ENCODE results near the gene RALGDS.

The RALGDS gene

GRCh38 chr9:133120501-133121197 lies 391 bp downstream of the RALGDS start (continued):
- TF ChIP-seq ZNF416 (tag by site-specific recombination; IDR thresholded peaks at IDR 0.05) (no peak), ZNF624 (tag by site-specific recombination; IDR thresholded peaks at IDR 0.05) (no peak), ZBTB21 (tag by site-specific recombination; IDR thresholded peaks at IDR 0.05) (no peak), PBX3 (CRISPR knock-in tag; IDR thresholded peaks at IDR 0.05) (no peak; the same call in 1 of the 2 replicates), PATZ1 (tag by site-specific recombination; IDR thresholded peaks at IDR 0.05) (peak; percentile 25), ATF2 (tag by site-specific recombination; IDR thresholded peaks at IDR 0.05; ENCODE audit: low read depth) (no peak), SETDB1 (IDR thresholded peaks at IDR 0.05; ENCODE audit: insufficient read length, low read length) (no peak), ZNF548 (tag by site-specific recombination; IDR thresholded peaks at IDR 0.05) (no peak), ZNF549 (tag by site-specific recombination; IDR thresholded peaks at IDR 0.05) (no peak), SALL2 (tag by site-specific recombination; IDR thresholded peaks at IDR 0.05; ENCODE audit: borderline replicate concordance) (no peak), ZNF704 (tag by site-specific recombination; IDR thresholded peaks at IDR 0.05) (no peak), ZNF266 (tag by site-specific recombination; IDR thresholded peaks at IDR 0.05; ENCODE audit: low read depth) (no peak), ZNF140 (tag by site-specific recombination; IDR thresholded peaks at IDR 0.05) (no peak)

- H3K27ac ChIP-seq (ENCODE audit: extremely low read depth, low read depth, low read length) = no peak overlapping the region; the same call in 1 of the 2 replicates
Observed at GRCh38 chr9:133119846-133120500, 1.1 kb downstream of the RALGDS start.

More at GRCh38 chr9:133119846-133120500, 1.1 kb downstream of the RALGDS start:
- POLR2A ChIA-PET = interaction anchor here (0.9 to 4.0 kb wide), 5 partner anchors 11 to 89 kb away, joined by 3 to 24 read pairs (median 7); partner anchors contain the start of gene GTF3C5
- TF ChIP-seq KLF1 (tag by site-specific recombination; IDR thresholded peaks at IDR 0.05) (peak; percentile 87), HIC1 (tag by site-specific recombination; IDR thresholded peaks at IDR 0.05) (peak; percentile 41; the same call in 1 of the 2 replicates), ZNF791 (tag by site-specific recombination; IDR thresholded peaks at IDR 0.05) (no peak), ZNF341 (tag by site-specific recombination; IDR thresholded peaks at IDR 0.05; ENCODE audit: low read depth) (peak; percentile 77), ZBTB17 (tag by site-specific recombination; IDR thresholded peaks at IDR 0.05) (0 out of 2 replicates have a peak, but pooled peaks have one; percentile 19)
- Histone ChIP-seq H3K36me3 (ENCODE audit: control insufficient read depth in 2 of 2, insufficient read depth in 1 of 2, low read length in 2 of 2) (peaks cover 0 to 13% of the 10 kb centered on the region in 2 experiments; a peak in 1 of 3 replicates), H3K9me3 (ENCODE audit: control insufficient read depth, insufficient read depth, low read depth, low read length) (no peaks in the 10 kb centered on the region), H3K4me3 (ENCODE audit: low read depth, low read length) (peak overlapping the region; percentile 66), H3K4me1 (ENCODE audit: control insufficient read depth, insufficient read depth, low read length) (peaks cover 6% of the 10 kb centered on the region)
- CTCF ChIA-PET = interaction anchor here (4.0 to 22.4 kb wide), 2 partner anchors 17 to 26 kb away, joined by 19 to 342 read pairs; no protein-coding TSS in a partner anchor
